Measurements from ENCODE around the gene SREBF2. TPM values are rescaled to one million over a fixed set of nuclear protein-coding genes. Genes with fewer than 3 reads are reported as not detected.

The SREBF2 gene
- total RNA-seq, 1 donor from 2014 or later, result 108 TPM

DNA sequence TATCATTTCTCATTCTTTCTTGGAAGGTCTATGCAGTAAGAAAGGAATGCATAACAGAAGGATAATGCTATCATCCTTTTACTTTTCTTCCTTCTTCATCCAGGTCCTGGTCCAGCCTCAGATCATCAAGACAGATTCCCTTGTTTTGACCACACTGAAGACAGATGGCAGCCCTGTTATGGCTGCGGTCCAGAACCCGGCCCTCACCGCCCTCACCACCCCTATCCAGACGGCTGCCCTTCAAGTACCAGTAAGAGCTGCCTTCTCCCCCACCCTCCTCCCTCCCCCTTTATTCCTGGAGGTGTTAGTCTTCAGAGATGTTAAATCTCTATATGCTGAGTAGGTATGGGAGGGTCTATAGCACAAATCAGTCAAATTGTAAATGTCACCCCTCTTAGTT, 37.9 kb downstream of the SREBF2 start:
- H3K4me3 ChIP-seq (ENCODE audit: low read depth, low read length), result no peak overlapping the region
- peaks cover 4% of the 10 kb centered on the region for H3K36me3 ChIP-seq (ENCODE audit: control insufficient read depth, insufficient read depth, low read length)
- no peaks in the 10 kb centered on the region for H3K27me3 ChIP-seq (ENCODE audit: control insufficient read depth, insufficient read depth, low read length)
- no peak for DNase-seq (ENCODE audit: low read depth)
- TF ChIP-seq, protein P1, sequence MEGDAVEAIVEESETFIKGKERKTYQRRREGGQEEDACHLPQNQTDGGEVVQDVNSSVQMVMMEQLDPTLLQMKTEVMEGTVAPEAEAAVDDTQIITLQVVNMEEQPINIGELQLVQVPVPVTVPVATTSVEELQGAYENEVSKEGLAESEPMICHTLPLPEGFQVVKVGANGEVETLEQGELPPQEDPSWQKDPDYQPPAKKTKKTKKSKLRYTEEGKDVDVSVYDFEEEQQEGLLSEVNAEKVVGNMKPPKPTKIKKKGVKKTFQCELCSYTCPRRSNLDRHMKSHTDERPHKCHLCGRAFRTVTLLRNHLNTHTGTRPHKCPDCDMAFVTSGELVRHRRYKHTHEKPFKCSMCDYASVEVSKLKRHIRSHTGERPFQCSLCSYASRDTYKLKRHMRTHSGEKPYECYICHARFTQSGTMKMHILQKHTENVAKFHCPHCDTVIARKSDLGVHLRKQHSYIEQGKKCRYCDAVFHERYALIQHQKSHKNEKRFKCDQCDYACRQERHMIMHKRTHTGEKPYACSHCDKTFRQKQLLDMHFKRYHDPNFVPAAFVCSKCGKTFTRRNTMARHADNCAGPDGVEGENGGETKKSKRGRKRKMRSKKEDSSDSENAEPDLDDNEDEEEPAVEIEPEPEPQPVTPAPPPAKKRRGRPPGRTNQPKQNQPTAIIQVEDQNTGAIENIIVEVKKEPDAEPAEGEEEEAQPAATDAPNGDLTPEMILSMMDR (IDR thresholded peaks at IDR 0.05; ENCODE audit: insufficient read depth, low read length, poor library complexity, severe bottlenecking), result no peak

DNA sequence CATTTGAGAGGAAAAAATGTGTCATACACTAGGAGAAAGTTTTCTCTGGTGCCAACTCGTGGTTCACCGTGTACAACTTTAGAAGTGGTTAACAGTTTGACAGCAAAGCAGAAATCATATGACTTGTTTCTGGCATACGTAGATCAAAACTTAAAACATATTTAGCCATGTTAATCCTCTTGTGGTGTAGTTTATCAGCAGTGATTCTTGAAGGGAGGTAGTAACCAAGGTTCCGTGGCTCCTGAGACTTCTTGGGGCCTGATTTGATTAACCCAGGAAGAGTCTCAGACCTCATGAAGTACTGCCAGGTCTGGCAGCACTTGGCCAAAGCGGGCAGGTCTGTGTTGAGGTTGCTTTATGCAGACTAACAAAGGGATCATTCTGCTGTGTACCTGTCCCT, 40.5 kb downstream of the SREBF2 start:
- H3K4me3 ChIP-seq (ENCODE audit: low read depth, low read length), result no peak overlapping the region
- peaks cover 4% of the 10 kb centered on the region for H3K36me3 ChIP-seq (ENCODE audit: control insufficient read depth, insufficient read depth, low read length)
- H3K27me3 ChIP-seq (ENCODE audit: control insufficient read depth, insufficient read depth, low read length), result no peaks in the 10 kb centered on the region
- TF ChIP-seq, protein P1 (IDR thresholded peaks at IDR 0.05; ENCODE audit: insufficient read depth, low read length, poor library complexity, severe bottlenecking), result no peak
- no peak for DNase-seq (ENCODE audit: low read depth)

DNA sequence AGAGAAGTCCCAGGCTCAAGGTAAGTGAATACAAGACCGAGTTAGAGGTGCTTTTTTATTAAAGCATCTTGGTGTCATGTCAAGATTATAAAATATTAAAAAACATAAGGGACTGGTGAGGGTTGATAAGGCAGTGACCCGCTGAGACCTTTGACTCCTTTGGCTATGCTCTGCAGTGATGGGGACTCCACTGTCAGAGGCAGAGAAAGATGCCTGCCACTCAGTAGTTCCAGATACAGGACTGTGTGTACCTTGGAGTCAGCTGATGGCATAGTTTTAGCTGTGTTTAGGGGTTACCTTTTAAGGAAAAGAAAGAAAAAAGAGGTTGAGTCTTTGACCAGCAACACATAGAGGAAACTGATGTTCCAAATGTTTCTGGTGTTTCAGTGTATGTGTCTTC, 41.2 kb downstream of the SREBF2 start:
- H3K36me3 ChIP-seq (ENCODE audit: control insufficient read depth, insufficient read depth, low read length), result peaks cover 4% of the 10 kb centered on the region

DNA sequence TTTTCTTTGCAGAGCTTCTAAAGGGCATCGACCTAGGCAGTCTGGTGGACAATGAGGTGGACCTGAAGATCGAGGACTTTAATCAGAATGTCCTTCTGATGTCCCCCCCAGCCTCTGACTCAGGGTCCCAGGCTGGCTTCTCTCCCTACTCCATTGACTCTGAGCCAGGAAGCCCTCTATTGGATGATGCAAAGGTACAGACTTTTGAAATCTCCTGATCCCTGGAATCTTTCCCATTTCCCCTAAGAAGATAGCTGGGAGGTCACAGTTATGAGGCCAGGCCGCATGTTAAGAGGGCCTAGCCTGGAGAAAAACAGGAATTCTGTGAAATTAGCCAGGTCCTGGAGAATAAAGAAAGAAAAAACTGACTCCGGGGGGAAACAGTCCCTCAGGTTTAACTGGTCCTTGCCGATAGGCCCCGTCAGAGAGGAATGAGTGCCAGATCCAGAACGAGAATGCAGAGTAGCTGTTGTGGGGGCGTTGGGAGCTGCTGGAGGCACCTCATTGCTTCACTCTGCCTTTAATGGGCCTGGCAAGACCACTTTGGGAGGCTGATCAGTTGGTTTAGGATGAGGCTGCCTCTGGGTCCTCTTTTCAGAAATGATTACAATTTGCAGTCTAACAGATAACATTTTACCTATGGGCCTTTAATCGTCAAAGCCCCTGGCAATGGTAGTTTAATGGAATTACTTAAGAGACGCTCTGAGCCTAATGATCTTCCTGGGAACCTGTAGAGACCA, 42.8 kb downstream of the SREBF2 start:
- Histone ChIP-seq H3K4me3 (ENCODE audit: low read depth, low read length) (no peak overlapping the region), H3K36me3 (ENCODE audit: control insufficient read depth, insufficient read depth, low read length) (peaks cover 4% of the 10 kb centered on the region), H3K27me3 (ENCODE audit: control insufficient read depth, insufficient read depth, low read length) (no peaks in the 10 kb centered on the region)
- TF ChIP-seq, protein P1 (IDR thresholded peaks at IDR 0.05; ENCODE audit: insufficient read depth, low read length, poor library complexity, severe bottlenecking), result no peak
- no peak for DNase-seq (ENCODE audit: low read depth)

More for the DNA sequence above, 41.2 kb downstream of the SREBF2 start:
- TF ChIP-seq, protein P1 (IDR thresholded peaks at IDR 0.05; ENCODE audit: insufficient read depth, low read length, poor library complexity, severe bottlenecking), result no peak
- DNase-seq (ENCODE audit: low read depth), result no peak
- no peak overlapping the region for H3K4me3 ChIP-seq (ENCODE audit: low read depth, low read length)
- no peaks in the 10 kb centered on the region for H3K27me3 ChIP-seq (ENCODE audit: control insufficient read depth, insufficient read depth, low read length)

DNA sequence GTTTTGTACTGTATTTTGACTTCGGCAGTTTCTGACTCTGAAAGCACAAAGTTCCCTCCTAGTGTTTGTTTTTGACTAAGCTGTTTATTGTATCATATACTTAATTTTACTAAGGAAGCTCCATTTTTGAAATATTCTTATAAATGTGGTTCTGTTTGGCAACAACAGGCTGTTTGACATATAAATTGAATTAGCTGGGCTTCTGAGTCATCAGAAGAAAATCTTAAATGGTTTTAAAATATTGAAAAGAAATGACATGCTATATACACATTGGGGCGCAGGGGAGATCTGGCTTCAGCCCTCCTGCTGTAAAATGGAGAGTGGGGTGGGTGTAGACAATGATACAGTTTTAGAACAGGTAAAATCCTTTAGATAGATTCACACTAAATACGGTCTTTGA, 43.4 kb downstream of the SREBF2 start:
- TF ChIP-seq, protein P1 (IDR thresholded peaks at IDR 0.05; ENCODE audit: insufficient read depth, low read length, poor library complexity, severe bottlenecking), result no peak
- no peaks in the 10 kb centered on the region for H3K27me3 ChIP-seq (ENCODE audit: control insufficient read depth, insufficient read depth, low read length)
- no peak overlapping the region for H3K4me3 ChIP-seq (ENCODE audit: low read depth, low read length)
- DNase-seq (ENCODE audit: low read depth), result no peak
- peaks cover 5% of the 10 kb centered on the region for H3K36me3 ChIP-seq (ENCODE audit: control insufficient read depth, insufficient read depth, low read length)

DNA sequence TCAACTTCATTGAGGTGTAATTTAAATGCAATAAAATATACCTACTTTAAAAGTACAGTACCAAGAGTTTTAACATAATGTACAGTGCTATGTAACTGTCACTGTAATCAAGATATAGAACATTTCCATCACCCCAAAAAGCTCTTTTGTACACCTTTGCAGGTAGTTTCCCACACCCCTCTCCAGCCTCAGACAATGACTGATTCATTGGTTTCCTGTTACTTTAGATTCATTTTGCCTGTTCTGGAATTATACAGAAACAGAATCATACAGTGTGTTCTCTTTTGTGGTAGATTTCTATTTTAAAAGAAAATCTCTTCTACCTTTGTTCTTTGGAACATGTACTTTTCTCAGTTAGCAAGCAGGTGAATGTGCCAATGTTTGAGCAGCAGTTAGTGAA, 43.8 kb downstream of the SREBF2 start:
- Histone ChIP-seq H3K27me3 (ENCODE audit: control insufficient read depth, insufficient read depth, low read length) (no peaks in the 10 kb centered on the region), H3K36me3 (ENCODE audit: control insufficient read depth, insufficient read depth, low read length) (peaks cover 5% of the 10 kb centered on the region), H3K4me3 (ENCODE audit: low read depth, low read length) (no peak overlapping the region)
- DNase-seq (ENCODE audit: low read depth), result no peak
- TF ChIP-seq, protein P1 (IDR thresholded peaks at IDR 0.05; ENCODE audit: insufficient read depth, low read length, poor library complexity, severe bottlenecking), result no peak

Measured in kidney epithelial cell (primary cell).